H1 (cell line): ENCODE measurements around the gene SEC63. TPM values are rescaled to one million over a fixed set of nuclear protein-coding genes. Genes with fewer than 3 reads are reported as not detected.

Experiments
- CTCF ChIA-PET: fragments of 300-600 bp; sonication (Branson Sonifier 250); formaldehyde crosslinking; loops from one replicate; lab custom pipeline; 2021; ENCODE audit not compliant: partially characterized antibody; lab: Charles Lee
- POLR2A ChIA-PET: fragments of 300-600 bp; sonication (Branson Sonifier 250); formaldehyde crosslinking; loops from one replicate; lab custom pipeline; 2021; ENCODE audit warnings: inconsistent platforms; ENCODE audit not compliant: partially characterized antibody; lab: Charles Lee
- DNase-seq, 2 experiments: peaks; one replicate each; pipeline versions ENCODE4 v3.0.0 to v3.0.0-alpha.2; 2010 to 2022; ENCODE audit warnings: low spot score in 2 of 2, low read depth in 1 of 2, mixed read lengths in 1 of 2
- FAIRE-seq: peaks from 2 replicates; lab custom pipeline; 2011; peaks lifted over from hg19 to GRCh38; lab: Jason Lieb, UNC
- H2AFZ ChIP-seq: 2 replicates; pipeline ENCODE4 v1.8.1; 2012; ENCODE audit warnings: low read length, inconsistent platforms
- H2AK5ac ChIP-seq: 2 replicates; pipeline ENCODE4 v1.6.1; 2013; ENCODE audit warnings: low read depth, low read length
- H2BK120ac ChIP-seq: replicated peaks from 2 replicates; pipeline ENCODE3; 2013; ENCODE audit warnings: low read depth, low read length, inconsistent platforms
- H2BK12ac ChIP-seq: 2 replicates; pipeline ENCODE4 v1.6.1; 2013; ENCODE audit warnings: low read depth, low read length
- H2BK15ac ChIP-seq: 2 replicates; pipeline ENCODE4 v1.6.1; 2013; ENCODE audit warnings: low read length
- H2BK20ac ChIP-seq: 2 replicates; pipeline ENCODE4 v1.6.1; 2013; ENCODE audit warnings: low read length
- H2BK5ac ChIP-seq: 2 replicates; pipeline ENCODE4 v1.6.1; 2013; ENCODE audit warnings: low read depth, low read length
- H3K14ac ChIP-seq: 2 replicates; pipeline ENCODE4 v1.6.1; 2013; ENCODE audit warnings: inconsistent platforms; ENCODE audit not compliant: insufficient read length
- H3K18ac ChIP-seq: 2 replicates; pipeline ENCODE4 v1.6.1; 2013; ENCODE audit warnings: low read length; ENCODE audit errors: extremely low read depth
- H3K23ac ChIP-seq: 2 replicates; pipeline ENCODE4 v1.6.1; 2013; ENCODE audit warnings: inconsistent platforms; ENCODE audit not compliant: insufficient read length
- H3K23me2 ChIP-seq: 2 replicates; pipeline ENCODE4 v1.6.1; 2013; ENCODE audit warnings: low read depth, low read length
- H3K27ac ChIP-seq: 2 replicates; pipeline ENCODE4 v1.6.1; 2011; ENCODE audit warnings: low read depth, low read length, inconsistent platforms
- H3K27me3 ChIP-seq, 4 experiments: replicated peaks in 1 of 4; 1 replicate in 1 of 4; 2 replicates in 3 of 4; pipeline versions ENCODE4 v1.6.1 to v1.8.1; 2011 to 2013; ENCODE audit warnings: low read length in 3 of 4, mild to moderate bottlenecking in 3 of 4, inconsistent platforms in 2 of 4, mixed read lengths in 2 of 4, moderate library complexity in 1 of 4; ENCODE audit not compliant: control insufficient read depth in 3 of 4, insufficient read depth in 3 of 4; ENCODE audit errors: extremely low read depth in 1 of 4
- H3K36me3 ChIP-seq, 4 experiments: 2 replicates each; pipeline versions ENCODE4 v1.6.1 to v1.8.1; 2011 to 2013; ENCODE audit warnings: mild to moderate bottlenecking in 4 of 4, low read length in 3 of 4, moderate library complexity in 2 of 4, control low read depth in 1 of 4, inconsistent platforms in 1 of 4; ENCODE audit not compliant: insufficient read depth in 4 of 4, control insufficient read depth in 2 of 4
- H3K4ac ChIP-seq: replicated peaks from 2 replicates; pipeline ENCODE3; 2013; ENCODE audit warnings: low read length, low read depth, mixed read lengths, inconsistent platforms; ENCODE audit not compliant: insufficient read length
- H3K4me1 ChIP-seq, 4 experiments: replicated peaks in 1 of 4; 1 replicate in 1 of 4; 2 replicates in 3 of 4; pipeline versions ENCODE4 v1.6.1 to v1.8.1; 2011 to 2013; ENCODE audit warnings: low read length in 3 of 4, inconsistent platforms in 2 of 4, mixed read lengths in 1 of 4; ENCODE audit not compliant: insufficient read depth in 4 of 4, control insufficient read depth in 3 of 4
- H3K4me2 ChIP-seq, 2 experiments: 2 replicates each; pipeline versions ENCODE4 v1.6.1 to v1.8.1; 2011 to 2013; ENCODE audit warnings: low read depth in 2 of 2, low read length in 2 of 2, control low read depth in 1 of 2, inconsistent platforms in 1 of 2, mild to moderate bottlenecking in 1 of 2; ENCODE audit not compliant: insufficient read depth in 1 of 2
- H3K4me3 ChIP-seq, 4 experiments: fragments of 200-600, 300-600 bp in 1 of 4; sonication (generic), shearing (Covaris generic), sonication (Bioruptor Twin) in 1 of 4; 2 replicates each; pipeline versions ENCODE4 v1.5.1 to v1.8.1; 2011 to 2016; ENCODE audit warnings: low read length in 4 of 4, low read depth in 3 of 4, control low read depth in 2 of 4, inconsistent platforms in 2 of 4, mild to moderate bottlenecking in 2 of 4, mixed read lengths in 1 of 4, moderate library complexity in 1 of 4; ENCODE audit not compliant: insufficient read depth in 2 of 4; ENCODE audit errors: extremely low read depth in 1 of 4
- H3K56ac ChIP-seq: replicated peaks from 2 replicates; pipeline ENCODE3; 2013; ENCODE audit warnings: low read depth, mild to moderate bottlenecking, mixed read lengths, low read length, inconsistent platforms; ENCODE audit not compliant: insufficient read length
- H3K79me1 ChIP-seq: 2 replicates; pipeline ENCODE4 v1.6.1; 2013; ENCODE audit warnings: low read depth, low read length, control low read depth
- H3K79me2 ChIP-seq, 2 experiments: 2 replicates each; pipeline versions ENCODE4 v1.6.1 to v1.8.1; 2012 to 2013; ENCODE audit warnings: low read length in 2 of 2, mild to moderate bottlenecking in 2 of 2, inconsistent platforms in 1 of 2; ENCODE audit not compliant: insufficient read depth in 2 of 2, control insufficient read depth in 1 of 2
- H3K9ac ChIP-seq, 4 experiments: replicated peaks in 1 of 4; 1 replicate in 1 of 4; 2 replicates in 3 of 4; pipeline versions ENCODE4 v1.6.1 to v1.8.1; 2011 to 2013; ENCODE audit warnings: low read depth in 3 of 4, low read length in 3 of 4, control low read depth in 2 of 4, mild to moderate bottlenecking in 2 of 4, moderate library complexity in 2 of 4, inconsistent platforms in 1 of 4; ENCODE audit errors: extremely low read depth in 1 of 4
- H3K9me3 ChIP-seq, 2 experiments: 2 replicates each; pipeline versions ENCODE4 v1.6.1 to v1.8.1; 2012 to 2013; ENCODE audit warnings: mild to moderate bottlenecking in 2 of 2, moderate library complexity in 2 of 2, control low read depth in 1 of 2, inconsistent platforms in 1 of 2, low read depth in 1 of 2, low read length in 1 of 2, mixed read lengths in 1 of 2; ENCODE audit not compliant: insufficient read depth in 2 of 2
- H4K20me1 ChIP-seq, 2 experiments: replicated peaks in 1 of 2; 2 replicates each; pipeline versions ENCODE3 to v1.8.1; 2011 to 2013; ENCODE audit warnings: inconsistent platforms in 2 of 2, low read length in 2 of 2, mild to moderate bottlenecking in 1 of 2; ENCODE audit not compliant: insufficient read depth in 2 of 2, control insufficient read depth in 1 of 2
- H4K5ac ChIP-seq: 2 replicates; pipeline ENCODE4 v1.6.1; 2013; ENCODE audit warnings: low read length, low read depth, mixed read lengths, inconsistent platforms; ENCODE audit not compliant: insufficient read length
- H4K8ac ChIP-seq: 2 replicates; pipeline ENCODE4 v1.8.0; 2013; ENCODE audit warnings: mild to moderate bottlenecking, moderate library complexity, low read length, inconsistent platforms; ENCODE audit not compliant: insufficient read depth; ENCODE audit errors: extremely low read depth
- H4K91ac ChIP-seq: replicated peaks from 2 replicates; pipeline ENCODE3; 2013; ENCODE audit warnings: low read length, mixed read lengths, inconsistent platforms; ENCODE audit not compliant: insufficient read length
- ASH2L ChIP-seq: fragments of 200-600, 300-600 bp; sonication (generic); IDR thresholded peaks from one replicate; pipeline ENCODE4 v1.7.1; 2017; ENCODE audit warnings: low read length
- BRCA1 ChIP-seq: IDR thresholded peaks from 2 replicates; pipeline ENCODE4 v1.6.1; 2012; ENCODE audit warnings: low read depth, low read length, improper control_type of control experiment
- CEBPB ChIP-seq: IDR thresholded peaks from 2 replicates; pipeline ENCODE4 v1.6.1; 2012; ENCODE audit warnings: low read depth, low read length
- CTBP2 ChIP-seq: IDR thresholded peaks from 2 replicates; pipeline ENCODE4 v1.7.0; 2011; ENCODE audit warnings: borderline replicate concordance, mild to moderate bottlenecking, moderate library complexity, mixed read lengths, low read length; ENCODE audit not compliant: insufficient read depth, insufficient read length
- HDAC6 ChIP-seq: IDR thresholded peaks from one replicate; pipeline ENCODE4 v1.7.1; 2012; ENCODE audit warnings: low read depth, mild to moderate bottlenecking, inconsistent platforms, low read length, moderate library complexity
- JUN ChIP-seq: IDR thresholded peaks from 2 replicates; pipeline ENCODE4 v1.6.1; 2011; ENCODE audit warnings: low read depth, mild to moderate bottlenecking, improper control_type of control experiment, low read length
- POLR2A ChIP-seq, 2 experiments: IDR thresholded peaks; 1 replicate in 1 of 2; 2 replicates in 1 of 2; pipeline ENCODE4 v1.6.1; 2011; ENCODE audit warnings: low read depth in 2 of 2, low read length in 2 of 2, mild to moderate bottlenecking in 2 of 2; ENCODE audit errors: control extremely low read depth in 1 of 2
- RFX5 ChIP-seq: IDR thresholded peaks from 2 replicates; pipeline ENCODE4 v1.6.1; 2011; ENCODE audit warnings: low read depth, low read length, improper control_type of control experiment, borderline replicate concordance
- RNF2 ChIP-seq: fragments of 200-900, 300-1000 bp; sonication (generic); IDR thresholded peaks from 2 replicates; pipeline ENCODE4 v1.7.1; 2016; ENCODE audit warnings: borderline replicate concordance, low read depth, mild to moderate bottlenecking, antibody characterized with exemption, low read length; ENCODE audit not compliant: poor library complexity, severe bottlenecking; ENCODE audit errors: missing control alignments
- SIRT6 ChIP-seq: IDR thresholded peaks from one replicate; pipeline ENCODE4 v1.7.1; 2012; ENCODE audit warnings: low read length, inconsistent platforms
- SIX5 ChIP-seq: IDR thresholded peaks from 2 replicates; pipeline ENCODE4 v1.6.1; 2011; ENCODE audit warnings: mild to moderate bottlenecking, low read depth, low read length
- SP1 ChIP-seq: IDR thresholded peaks from 2 replicates; pipeline ENCODE4 v1.6.1; 2011; ENCODE audit warnings: low read depth, low read length
- TAF7 ChIP-seq: optimal IDR thresholded peaks from 2 replicates; pipeline ENCODE3; 2011; ENCODE audit warnings: low read depth, mild to moderate bottlenecking, inconsistent platforms, low read length, moderate library complexity, borderline replicate concordance
- WGBS, 2 experiments: shearing (Covaris generic) in 1 of 2; methylation state at CpG; one replicate each; pipeline versions ENCODE4 v1.1.6 to v1.1.7; 2013 to 2015; ENCODE audit warnings: low lambda C conversion rate in 2 of 2, mixed read lengths in 2 of 2, inconsistent platforms in 1 of 2, low coverage in 1 of 2, missing lambda C conversion rate in 1 of 2; ENCODE audit not compliant: insufficient replicate concordance in 2 of 2, insufficient coverage in 1 of 2, insufficient read length in 1 of 2; ENCODE audit errors: extremely low coverage in 1 of 2, missing lambda C conversion rate in 1 of 2; 5-methylcytosine and 5-hydroxymethylcytosine counted together
- polyA plus RNA-seq, 7 experiments: library from polyadenylated mRNA; depleted of rRNA in 3 of 7; stranded (reverse) in 5 of 7; unstranded in 2 of 7; fragments of >200 nt in 5 of 7; fragments of 200-250 nt in 2 of 7; gene quantifications; 1 replicate in 5 of 7; 2 replicates in 1 of 7; 4 replicates in 1 of 7; pipeline versions ENCODE4 v1.2.1 to v1.2.3, GENCODE V29; 2011 to 2013; ENCODE audit warnings: missing spikeins in 2 of 7, mixed read lengths in 2 of 7
- total RNA-seq: library from RNA; stranded (reverse); fragmentation: NEBNext Ultra II Directional; extraction: Animal tissue kit (Norgen Biotek cat#: 25700); gene quantifications from 2 replicates; pipeline ENCODE4 v1.2.1, GENCODE V29; 2021
- TF ChIP-seq, protein P1 (sequence below): IDR thresholded peaks from 2 replicates; pipeline ENCODE4 v1.6.1; 2012; ENCODE audit warnings: inconsistent platforms

SEC63 gene
- total and polyA plus RNA-seq, 2 of the 8 experiments (the other 6 are each of a cell fraction or from before 2014, with no cell fraction given), result 17.3 to 121 TPM

DNA sequence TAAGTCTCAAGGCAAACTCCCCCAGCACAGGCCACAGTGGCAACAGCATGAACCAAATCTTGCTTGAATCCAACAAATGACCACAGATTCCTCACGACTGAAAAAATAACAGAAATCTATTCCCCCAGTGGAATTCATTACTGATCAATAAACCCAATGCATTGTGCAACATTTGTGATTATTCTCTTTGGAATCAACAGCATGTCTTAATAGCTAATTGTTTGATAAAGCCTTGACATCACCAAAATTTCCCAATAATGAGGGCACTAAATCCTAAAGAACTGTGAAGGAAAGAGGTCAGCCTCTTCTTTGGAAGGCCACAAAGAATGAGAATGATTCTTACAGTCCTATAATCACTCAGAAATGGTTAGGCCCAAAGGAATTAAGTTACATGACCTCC lies 139.7 kb downstream of the SEC63 start:
- no peak overlapping the region for H3K14ac ChIP-seq
- POLR2A ChIA-PET, result no interaction called here
- no peak overlapping the region for H3K56ac ChIP-seq
- no peak overlapping the region for H4K91ac ChIP-seq
- FAIRE-seq (no peak), DNase-seq (no peak)
- no peak overlapping the region for H2AFZ ChIP-seq
- no peaks in the 10 kb centered on the region for H3K23me2 ChIP-seq
- 95% methylated on average over 1 of the region's 1 CpG; no CpG with 5 or more reads in 1 of the 2 experiments for WGBS, 2 experiments
- no peaks in the 10 kb centered on the region for H3K27me3 ChIP-seq
- H3K4me3 ChIP-seq, result no peak overlapping the region
- no peak overlapping the region for H3K9ac ChIP-seq
- no peak overlapping the region for H2BK5ac ChIP-seq
- no peak overlapping the region for H3K27ac ChIP-seq
- H4K5ac ChIP-seq, result no peak overlapping the region
- H3K23ac ChIP-seq, result no peak overlapping the region
- no peaks in the 10 kb centered on the region for H3K9me3 ChIP-seq
- no peak overlapping the region for H2BK20ac ChIP-seq
- no peak overlapping the region for H2AK5ac ChIP-seq
- no peaks in the 10 kb centered on the region for H3K36me3 ChIP-seq
- TF ChIP-seq POLR2A (IDR thresholded peaks at IDR 0.05; ENCODE audit: control extremely low read depth in 1 of 2, low read depth in 2 of 2, low read length in 2 of 2) (no peak), SP1 (no peak), RFX5 (no peak), CTBP2 (no peak), ASH2L (no peak), CEBPB (no peak), TAF7 (no peak), SIX5 (no peak), RNF2 (no peak), JUN (no peak), HDAC6 (no peak), SIRT6 (no peak), BRCA1 (no peak)
- TF ChIP-seq, protein P1, sequence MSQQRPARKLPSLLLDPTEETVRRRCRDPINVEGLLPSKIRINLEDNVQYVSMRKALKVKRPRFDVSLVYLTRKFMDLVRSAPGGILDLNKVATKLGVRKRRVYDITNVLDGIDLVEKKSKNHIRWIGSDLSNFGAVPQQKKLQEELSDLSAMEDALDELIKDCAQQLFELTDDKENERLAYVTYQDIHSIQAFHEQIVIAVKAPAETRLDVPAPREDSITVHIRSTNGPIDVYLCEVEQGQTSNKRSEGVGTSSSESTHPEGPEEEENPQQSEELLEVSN, result no peak
- H3K18ac ChIP-seq, result no peak overlapping the region
- no peaks in the 10 kb centered on the region for H3K79me1 ChIP-seq
- no peaks in the 10 kb centered on the region for H3K79me2 ChIP-seq
- no peak overlapping the region for H3K4ac ChIP-seq
- peaks cover 0 to 6% (median 1%) of the 10 kb centered on the region in 4 experiments; a peak in 3 of 7 replicates for H3K4me1 ChIP-seq
- no peak overlapping the region for H2BK15ac ChIP-seq
- H4K8ac ChIP-seq, result no peak overlapping the region
- H3K4me2 ChIP-seq, result no peak overlapping the region
- H2BK12ac ChIP-seq, result no peak overlapping the region
- H2BK120ac ChIP-seq, result no peak overlapping the region
- no peaks in the 10 kb centered on the region for H4K20me1 ChIP-seq
- CTCF ChIA-PET, result interaction anchor here (1.3 to 2.0 kb wide), 4 partner anchors 9 to 109 kb away, joined by 3 to 14 read pairs (median 8); no protein-coding TSS in a partner anchor
